Measurements from ENCODE around the gene PEX14.

- no peak for TF ChIP-seq CTCF (IDR thresholded peaks at IDR 0.05 in 2 of 3, conservative IDR thresholded peaks at IDR 0.05 in 1 of 3; ENCODE audit: control insufficient read depth in 2 of 3, extremely low read depth in 1 of 3, insufficient read depth in 1 of 3, low read depth in 3 of 3, low read length in 3 of 3)
- no peak for TF ChIP-seq PAX5 (IDR thresholded peaks at IDR 0.05; ENCODE audit: borderline replicate concordance, low read depth, low read length)
- no peak for TF ChIP-seq ZNF384 (IDR thresholded peaks at IDR 0.05; ENCODE audit: borderline replicate concordance, low read depth, low read length)
These were observed 166.2 kb downstream of the PEX14 start for GRCh38 chr1:10640843-10641553.
